RWPE2 (cell line): ENCODE data around the gene CERS6.

Source experiments
- ATAC-seq: fragments of 200-7000 bp; cut with Tn5 transposase; 3 replicates; pipeline ENCODE4 v1.9.1; 2021; ENCODE audit warnings: low read depth
- DNase-seq: peaks from one replicate; pipeline ENCODE4 v3.0.0-alpha.2; 2020; ENCODE audit warnings: low spot score
- H3K27ac ChIP-seq: fragments of 450-650 bp; 2 replicates; pipeline ENCODE4 v1.5.1; 2017; ENCODE audit warnings: mild to moderate bottlenecking; ENCODE audit not compliant: poor library complexity, severe bottlenecking
- H3K27me3 ChIP-seq: fragments of 250-450 bp; sonication (Bioruptor Pico); 2 replicates; pipeline ENCODE4 v1.5.1; 2021; ENCODE audit warnings: mild to moderate bottlenecking, moderate library complexity; ENCODE audit not compliant: insufficient read depth, poor library complexity, severe bottlenecking
- H3K36me3 ChIP-seq: fragments of 250-450 bp; sonication (Bioruptor Pico); 2 replicates; pipeline ENCODE4 v1.5.1; 2020; ENCODE audit warnings: low read depth, mild to moderate bottlenecking, moderate library complexity
- H3K4me1 ChIP-seq: fragments of 250-450 bp; sonication (Bioruptor Pico); 2 replicates; pipeline ENCODE4 v1.5.1; 2021; ENCODE audit warnings: mild to moderate bottlenecking, moderate library complexity; ENCODE audit not compliant: insufficient read depth, poor library complexity, severe bottlenecking
- H3K4me3 ChIP-seq: fragments of 250-450 bp; sonication (Bioruptor Pico); 2 replicates; pipeline ENCODE4 v1.5.1; 2021; ENCODE audit warnings: mild to moderate bottlenecking, moderate library complexity; ENCODE audit not compliant: severe bottlenecking
- H3K9me3 ChIP-seq: fragments of 250-450 bp; sonication (Bioruptor Pico); 2 replicates; pipeline ENCODE4 v1.5.1; 2021; ENCODE audit warnings: mild to moderate bottlenecking, moderate library complexity; ENCODE audit not compliant: severe bottlenecking
- CTCF ChIP-seq: fragments of 450-650 bp; IDR thresholded peaks from one replicate; pipeline ENCODE4 v1.5.1; 2017; ENCODE audit warnings: mild to moderate bottlenecking, moderate library complexity; ENCODE audit not compliant: poor library complexity, severe bottlenecking

Gene CERS6

GRCh38 chr2:168456521-168457189, 583 bp downstream of the CERS6 start:
- Histone ChIP-seq H3K4me3 (peak overlapping the region; percentile 83), H3K27ac (peak overlapping the region; percentile 57), H3K27me3 (no peaks in the 10 kb centered on the region), H3K9me3 (no peaks in the 10 kb centered on the region), H3K4me1 (peaks cover 4% of the 10 kb centered on the region), H3K36me3 (no peaks in the 10 kb centered on the region)
- no peak for DNase-seq
- TF ChIP-seq CTCF, result no peak
- ATAC-seq, result peak; percentile 56

GRCh38 chr2:168457190-168457895, 1.3 kb downstream of the CERS6 start:
- Histone ChIP-seq H3K4me1 (peaks cover 4% of the 10 kb centered on the region), H3K4me3 (peak overlapping the region; percentile 83), H3K27ac (peak overlapping the region; percentile 57), H3K27me3 (no peaks in the 10 kb centered on the region), H3K9me3 (no peaks in the 10 kb centered on the region), H3K36me3 (no peaks in the 10 kb centered on the region)
- no peak for TF ChIP-seq CTCF
- peak; percentile 5; the same call in 2 of the 3 replicates for ATAC-seq
- DNase-seq, result no peak

- Histone ChIP-seq H3K27me3 (no peaks in the 10 kb centered on the region), H3K4me3 (peak overlapping the region; percentile 83), H3K36me3 (no peaks in the 10 kb centered on the region), H3K9me3 (no peaks in the 10 kb centered on the region), H3K27ac (no peak overlapping the region), H3K4me1 (peaks cover 4% of the 10 kb centered on the region)
- TF ChIP-seq CTCF, result no peak
- DNase-seq (no peak), ATAC-seq (no peak)
Measured at GRCh38 chr2:168458139-168458538, 2.1 kb downstream of the CERS6 start.

GRCh38 chr2:168459256-168459655, 3.2 kb downstream of the CERS6 start:
- no peak for TF ChIP-seq CTCF
- Histone ChIP-seq H3K4me1 (peaks cover 4% of the 10 kb centered on the region), H3K9me3 (no peaks in the 10 kb centered on the region), H3K27ac (no peak overlapping the region), H3K36me3 (no peaks in the 10 kb centered on the region), H3K4me3 (no peak overlapping the region), H3K27me3 (no peaks in the 10 kb centered on the region)
- DNase-seq (no peak), ATAC-seq (no peak)

- H3K36me3 ChIP-seq, result no peaks in the 10 kb centered on the region
- ATAC-seq (no peak), DNase-seq (no peak)
- no peak for TF ChIP-seq CTCF
- no peak overlapping the region for H3K27ac ChIP-seq
- no peak overlapping the region for H3K4me3 ChIP-seq
- H3K27me3 ChIP-seq, result no peaks in the 10 kb centered on the region
- H3K9me3 ChIP-seq, result no peaks in the 10 kb centered on the region
- peaks cover 4% of the 10 kb centered on the region for H3K4me1 ChIP-seq
Measured at GRCh38 chr2:168460571-168460970, 4.5 kb downstream of the CERS6 start.
